GM18519 (cell line): ENCODE results near the gene GAL3ST1.
"Not testable (repeated sequence)": the region's sequence is repeated elsewhere in the genome, so short reads cannot be mapped to it uniquely, and the experiment has no call there.

Experiments
- ATAC-seq: cut with Tn5 transposase; IDR thresholded peaks from one replicate; pipeline ENCODE4 v1.9.1; 2021; ENCODE audit warnings: mild to moderate bottlenecking, moderate library complexity; ENCODE audit not compliant: unreplicated experiment, low FRiP score

Gene GAL3ST1, protein sequence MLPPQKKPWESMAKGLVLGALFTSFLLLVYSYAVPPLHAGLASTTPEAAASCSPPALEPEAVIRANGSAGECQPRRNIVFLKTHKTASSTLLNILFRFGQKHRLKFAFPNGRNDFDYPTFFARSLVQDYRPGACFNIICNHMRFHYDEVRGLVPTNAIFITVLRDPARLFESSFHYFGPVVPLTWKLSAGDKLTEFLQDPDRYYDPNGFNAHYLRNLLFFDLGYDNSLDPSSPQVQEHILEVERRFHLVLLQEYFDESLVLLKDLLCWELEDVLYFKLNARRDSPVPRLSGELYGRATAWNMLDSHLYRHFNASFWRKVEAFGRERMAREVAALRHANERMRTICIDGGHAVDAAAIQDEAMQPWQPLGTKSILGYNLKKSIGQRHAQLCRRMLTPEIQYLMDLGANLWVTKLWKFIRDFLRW

GRCh38 chr22:30574095-30574981 lies at the start of gene GAL3ST1:
GAL3ST1 (minus strand) TSS chr22:30574665; CDS start chr22:30557392, 17,273 bp downstream.
- ATAC-seq: no peak

DNA sequence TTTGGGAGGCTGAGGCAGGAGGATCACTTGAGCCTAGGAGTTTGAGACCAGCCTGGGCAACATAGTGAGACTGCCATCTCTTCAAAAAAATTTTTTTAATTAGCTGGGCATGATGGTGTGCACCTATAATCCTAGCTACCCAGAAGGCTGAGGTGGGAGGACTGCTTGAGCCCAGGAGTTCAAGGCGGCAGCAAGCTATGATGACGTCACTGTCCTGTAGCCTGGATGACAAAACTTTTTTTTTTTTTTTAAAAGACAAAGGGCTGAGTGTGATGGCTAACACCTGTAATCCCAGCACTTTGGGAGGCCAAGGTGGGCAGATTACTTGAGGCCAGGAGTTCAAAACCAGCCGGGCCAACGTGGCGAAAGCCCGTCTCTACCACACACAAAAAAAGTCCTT lies 45.4 kb upstream of the GAL3ST1 start:
- not testable (repeated sequence) for ATAC-seq

GRCh38 chr22:30617819-30618218 lies 43.4 kb upstream of the GAL3ST1 start:
- no peak for ATAC-seq

DNA sequence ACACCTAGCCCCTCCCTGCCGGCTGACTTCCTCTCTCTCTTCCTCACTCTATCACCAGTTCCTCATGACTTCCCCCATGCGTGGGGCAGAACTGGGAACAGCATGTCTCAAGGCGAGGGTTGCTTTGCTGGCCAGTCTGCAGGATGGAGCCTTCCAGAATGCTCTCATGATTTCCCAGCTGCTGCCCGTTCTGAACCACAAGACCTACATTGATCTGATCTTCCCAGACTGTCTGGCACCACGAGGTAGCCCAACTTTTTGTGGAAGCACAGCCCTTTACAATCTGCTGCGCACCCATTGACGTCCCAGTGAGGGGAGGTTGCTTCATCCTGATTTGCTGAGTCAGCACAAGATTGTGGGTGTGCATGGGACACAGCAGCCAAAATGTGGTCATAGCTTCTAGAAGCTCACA lies 41.1 kb upstream of the GAL3ST1 start:
- no peak for ATAC-seq

- ATAC-seq: no peak
Observed at GRCh38 chr22:30614879-30615278, 40.4 kb upstream of the GAL3ST1 start.

- ATAC-seq: no peak
Observed at GRCh38 chr22:30614268-30614667, 39.8 kb upstream of the GAL3ST1 start.

GRCh38 chr22:30612789-30613188 lies 38.3 kb upstream of the GAL3ST1 start:
- ATAC-seq: no peak

DNA sequence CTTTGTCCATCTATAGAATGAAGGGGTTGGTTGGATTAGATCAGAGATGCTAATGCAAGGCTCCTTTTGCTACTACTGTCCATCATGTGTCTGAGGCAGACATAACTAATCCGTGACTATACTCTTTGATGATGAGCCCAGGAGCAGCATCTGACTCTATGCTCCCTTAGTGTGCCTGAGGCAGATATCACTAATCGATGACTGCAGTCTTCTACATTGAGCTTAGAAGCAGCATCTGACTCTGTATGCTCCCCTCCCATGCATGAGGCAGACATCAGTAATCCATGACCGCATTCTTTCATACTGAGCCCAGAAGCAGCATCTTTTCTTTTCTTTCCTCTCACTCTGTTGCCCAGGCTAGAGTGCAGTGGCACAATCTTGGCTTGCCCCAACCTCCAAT lies 36.7 kb upstream of the GAL3ST1 start:
- no peak for ATAC-seq

DNA sequence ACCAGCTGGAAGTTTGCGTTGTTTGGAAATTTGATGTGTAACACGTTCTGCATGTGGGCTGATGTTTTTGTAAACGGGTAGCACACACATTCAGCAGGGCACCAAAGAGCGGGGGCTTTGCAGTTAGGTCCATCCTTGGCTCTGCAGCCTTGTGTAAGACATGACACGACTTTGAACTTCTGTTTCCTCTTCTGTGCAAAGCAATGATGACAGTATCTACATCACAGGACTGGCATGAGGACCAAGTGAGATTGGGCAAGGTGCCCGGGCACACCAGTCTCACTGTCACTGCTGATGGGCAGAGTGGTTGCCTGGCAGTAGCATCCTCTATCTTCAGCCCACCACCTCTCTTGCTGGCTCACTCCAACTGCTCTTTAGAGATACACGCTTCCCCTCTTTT lies 35.8 kb upstream of the GAL3ST1 start:
- no peak for ATAC-seq

GRCh38 chr22:30609260-30610185 lies 35.1 kb upstream of the GAL3ST1 start:
- ATAC-seq: no peak

DNA sequence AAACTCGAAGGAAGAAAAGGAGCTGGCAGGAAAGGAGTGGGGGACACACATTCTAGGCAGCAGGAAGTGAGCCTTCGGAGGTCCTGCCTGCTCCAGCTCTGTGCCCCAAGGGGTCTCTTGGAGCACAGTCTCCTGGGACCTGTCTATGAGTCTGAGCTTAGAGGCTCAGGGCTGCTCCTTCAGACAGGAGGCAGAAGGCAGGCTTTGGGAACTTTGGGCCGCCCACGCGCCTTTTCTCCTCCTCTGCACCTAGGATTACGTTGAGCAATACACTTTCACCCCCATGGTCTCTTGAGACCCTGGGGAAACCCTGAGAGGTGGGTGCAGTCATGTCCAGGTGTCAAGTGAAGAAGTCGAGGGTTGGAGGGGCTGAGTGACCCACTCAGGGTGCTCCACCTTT lies 33.5 kb upstream of the GAL3ST1 start:
- no peak for ATAC-seq

- no peak for ATAC-seq
Observed at GRCh38 chr22:30607300-30607930, 33.0 kb upstream of the GAL3ST1 start.

GRCh38 chr22:30606455-30607299 lies 32.2 kb upstream of the GAL3ST1 start, which contains the start of gene TCN2:
TCN2 (plus strand) TSS chr22:30607174; CDS start chr22:30607332, 158 bp downstream.
- no peak for ATAC-seq

- ATAC-seq: no peak
Observed at GRCh38 chr22:30605449-30606110, 31.1 kb upstream of the GAL3ST1 start.

DNA sequence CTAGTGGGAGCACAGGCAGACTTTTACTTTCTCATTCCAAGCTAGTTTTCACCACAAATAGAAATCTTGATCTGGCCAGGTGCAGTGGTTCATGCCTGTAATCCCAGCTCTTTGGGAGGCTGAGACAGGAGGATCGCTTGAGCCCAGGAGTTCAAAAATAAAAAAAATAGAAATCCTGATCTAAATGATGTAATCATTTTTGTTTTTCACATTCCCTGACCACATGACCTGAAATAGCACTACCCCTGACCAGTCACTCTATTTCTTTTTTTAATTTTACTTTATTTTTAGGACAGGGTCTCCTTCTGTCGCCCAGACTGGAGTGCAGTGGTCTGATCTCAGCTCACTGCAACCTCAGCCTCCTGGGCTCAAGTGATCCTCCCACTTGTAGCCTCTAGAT lies 30.3 kb upstream of the GAL3ST1 start:
- no peak for ATAC-seq

DNA sequence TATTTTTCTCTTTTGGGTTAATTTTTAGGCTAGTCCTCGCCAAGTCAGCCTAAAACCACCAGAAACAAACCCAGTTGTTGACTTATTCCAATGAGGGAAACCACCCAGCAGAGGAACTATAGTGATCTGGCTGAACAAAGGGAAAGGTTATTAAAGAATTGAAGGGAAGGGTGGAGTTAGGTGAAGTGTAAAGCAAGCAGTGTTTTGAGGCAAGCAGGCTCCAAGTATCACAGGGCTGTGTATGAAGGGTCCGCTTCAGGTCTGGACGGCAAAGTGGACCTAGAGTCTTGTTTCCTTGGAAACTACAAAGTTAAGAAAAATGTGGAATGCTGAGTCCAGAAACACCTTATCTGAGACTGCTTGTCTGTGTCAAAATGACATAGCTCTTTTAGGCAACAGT lies 29.3 kb upstream of the GAL3ST1 start:
- no peak for ATAC-seq

- ATAC-seq: no peak
Observed at GRCh38 chr22:30602049-30602448, 27.6 kb upstream of the GAL3ST1 start.

GRCh38 chr22:30601464-30601863 lies 27.0 kb upstream of the GAL3ST1 start:
- no peak for ATAC-seq
